ENCODE measurements around the gene FZD1.
A peak's percentile ranks its signal among the peaks of the same experiment; 100 is the strongest.

FZD1 gene

DNA sequence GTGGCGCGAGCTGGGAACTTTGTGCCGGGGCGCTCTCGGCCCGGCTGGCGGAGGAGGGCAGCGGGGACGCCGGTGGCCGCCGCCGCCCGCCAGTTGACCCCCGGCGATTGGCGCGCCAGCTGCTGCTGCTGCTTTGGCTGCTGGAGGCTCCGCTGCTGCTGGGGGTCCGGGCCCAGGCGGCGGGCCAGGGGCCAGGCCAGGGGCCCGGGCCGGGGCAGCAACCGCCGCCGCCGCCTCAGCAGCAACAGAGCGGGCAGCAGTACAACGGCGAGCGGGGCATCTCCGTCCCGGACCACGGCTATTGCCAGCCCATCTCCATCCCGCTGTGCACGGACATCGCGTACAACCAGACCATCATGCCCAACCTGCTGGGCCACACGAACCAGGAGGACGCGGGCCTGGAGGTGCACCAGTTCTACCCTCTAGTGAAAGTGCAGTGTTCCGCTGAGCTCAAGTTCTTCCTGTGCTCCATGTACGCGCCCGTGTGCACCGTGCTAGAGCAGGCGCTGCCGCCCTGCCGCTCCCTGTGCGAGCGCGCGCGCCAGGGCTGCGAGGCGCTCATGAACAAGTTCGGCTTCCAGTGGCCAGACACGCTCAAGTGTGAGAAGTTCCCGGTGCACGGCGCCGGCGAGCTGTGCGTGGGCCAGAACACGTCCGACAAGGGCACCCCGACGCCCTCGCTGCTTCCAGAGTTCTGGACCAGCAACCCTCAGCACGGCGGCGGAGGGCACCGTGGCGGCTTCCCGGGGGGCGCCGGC, 870 bp downstream of the FZD1 start:
- no peak for DNase-seq (ENCODE audit: low read depth in 2 of 2)

DNA sequence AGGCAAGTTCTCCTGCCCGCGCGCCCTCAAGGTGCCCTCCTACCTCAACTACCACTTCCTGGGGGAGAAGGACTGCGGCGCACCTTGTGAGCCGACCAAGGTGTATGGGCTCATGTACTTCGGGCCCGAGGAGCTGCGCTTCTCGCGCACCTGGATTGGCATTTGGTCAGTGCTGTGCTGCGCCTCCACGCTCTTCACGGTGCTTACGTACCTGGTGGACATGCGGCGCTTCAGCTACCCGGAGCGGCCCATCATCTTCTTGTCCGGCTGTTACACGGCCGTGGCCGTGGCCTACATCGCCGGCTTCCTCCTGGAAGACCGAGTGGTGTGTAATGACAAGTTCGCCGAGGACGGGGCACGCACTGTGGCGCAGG, 1.4 kb downstream of the FZD1 start:
- DNase-seq (ENCODE audit: low read depth in 2 of 2), result no peak

DNA sequence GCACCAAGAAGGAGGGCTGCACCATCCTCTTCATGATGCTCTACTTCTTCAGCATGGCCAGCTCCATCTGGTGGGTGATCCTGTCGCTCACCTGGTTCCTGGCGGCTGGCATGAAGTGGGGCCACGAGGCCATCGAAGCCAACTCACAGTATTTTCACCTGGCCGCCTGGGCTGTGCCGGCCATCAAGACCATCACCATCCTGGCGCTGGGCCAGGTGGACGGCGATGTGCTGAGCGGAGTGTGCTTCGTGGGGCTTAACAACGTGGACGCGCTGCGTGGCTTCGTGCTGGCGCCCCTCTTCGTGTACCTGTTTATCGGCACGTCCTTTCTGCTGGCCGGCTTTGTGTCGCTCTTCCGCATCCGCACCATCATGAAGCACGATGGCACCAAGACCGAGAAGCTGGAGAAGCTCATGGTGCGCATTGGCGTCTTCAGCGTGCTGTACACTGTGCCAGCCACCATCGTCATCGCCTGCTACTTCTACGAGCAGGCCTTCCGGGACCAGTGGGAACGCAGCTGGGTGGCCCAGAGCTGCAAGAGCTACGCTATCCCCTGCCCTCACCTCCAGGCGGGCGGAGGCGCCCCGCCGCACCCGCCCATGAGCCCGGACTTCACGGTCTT, 1.9 kb downstream of the FZD1 start:
- no peak for DNase-seq (ENCODE audit: low read depth in 2 of 2)

DNA sequence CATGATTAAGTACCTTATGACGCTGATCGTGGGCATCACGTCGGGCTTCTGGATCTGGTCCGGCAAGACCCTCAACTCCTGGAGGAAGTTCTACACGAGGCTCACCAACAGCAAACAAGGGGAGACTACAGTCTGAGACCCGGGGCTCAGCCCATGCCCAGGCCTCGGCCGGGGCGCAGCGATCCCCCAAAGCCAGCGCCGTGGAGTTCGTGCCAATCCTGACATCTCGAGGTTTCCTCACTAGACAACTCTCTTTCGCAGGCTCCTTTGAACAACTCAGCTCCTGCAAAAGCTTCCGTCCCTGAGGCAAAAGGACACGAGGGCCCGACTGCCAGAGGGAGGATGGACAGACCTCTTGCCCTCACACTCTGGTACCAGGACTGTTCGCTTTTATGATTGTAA, 2.5 kb downstream of the FZD1 start:
- no peak for DNase-seq (ENCODE audit: low read depth in 2 of 2)

DNA sequence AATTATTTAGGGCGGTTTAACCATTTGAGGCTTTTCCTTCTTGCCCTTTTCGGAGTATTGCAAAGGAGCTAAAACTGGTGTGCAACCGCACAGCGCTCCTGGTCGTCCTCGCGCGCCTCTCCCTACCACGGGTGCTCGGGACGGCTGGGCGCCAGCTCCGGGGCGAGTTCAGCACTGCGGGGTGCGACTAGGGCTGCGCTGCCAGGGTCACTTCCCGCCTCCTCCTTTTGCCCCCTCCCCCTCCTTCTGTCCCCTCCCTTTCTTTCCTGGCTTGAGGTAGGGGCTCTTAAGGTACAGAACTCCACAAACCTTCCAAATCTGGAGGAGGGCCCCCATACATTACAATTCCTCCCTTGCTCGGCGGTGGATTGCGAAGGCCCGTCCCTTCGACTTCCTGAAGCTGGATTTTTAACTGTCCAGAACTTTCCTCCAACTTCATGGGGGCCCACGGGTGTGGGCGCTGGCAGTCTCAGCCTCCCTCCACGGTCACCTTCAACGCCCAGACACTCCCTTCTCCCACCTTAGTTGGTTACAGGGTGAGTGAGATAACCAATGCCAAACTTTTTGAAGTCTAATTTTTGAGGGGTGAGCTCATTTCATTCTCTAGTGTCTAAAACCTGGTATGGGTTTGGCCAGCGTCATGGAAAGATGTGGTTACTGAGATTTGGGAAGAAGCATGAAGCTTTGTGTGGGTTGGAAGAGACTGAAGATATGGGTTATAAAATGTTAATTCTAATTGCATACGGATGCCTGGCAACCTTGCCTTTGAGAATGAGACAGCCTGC, 3.1 kb downstream of the FZD1 start:
- peak; percentile 59 to 61 for DNase-seq (ENCODE audit: low read depth in 2 of 2)

DNA sequence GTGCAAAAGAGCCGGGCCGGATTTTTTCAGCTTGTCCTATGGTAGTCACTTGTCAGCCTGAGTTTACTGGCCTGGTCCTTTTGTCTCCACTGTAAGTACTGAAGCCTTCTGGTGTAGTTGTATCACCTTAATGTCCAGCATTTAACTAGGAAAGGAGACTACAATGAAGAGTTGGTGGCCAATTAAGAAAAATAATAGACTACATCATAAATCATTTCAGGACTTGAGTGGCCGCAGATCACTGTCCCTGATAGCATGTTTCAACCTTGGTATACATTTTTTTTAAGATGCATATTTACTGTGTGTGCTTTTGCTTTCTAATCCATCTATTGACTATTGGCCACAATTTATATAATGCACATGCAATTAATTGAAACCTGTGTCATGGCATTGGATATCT, 6.1 kb downstream of the FZD1 start:
- no peak for DNase-seq (ENCODE audit: low read depth in 2 of 2)

DNA sequence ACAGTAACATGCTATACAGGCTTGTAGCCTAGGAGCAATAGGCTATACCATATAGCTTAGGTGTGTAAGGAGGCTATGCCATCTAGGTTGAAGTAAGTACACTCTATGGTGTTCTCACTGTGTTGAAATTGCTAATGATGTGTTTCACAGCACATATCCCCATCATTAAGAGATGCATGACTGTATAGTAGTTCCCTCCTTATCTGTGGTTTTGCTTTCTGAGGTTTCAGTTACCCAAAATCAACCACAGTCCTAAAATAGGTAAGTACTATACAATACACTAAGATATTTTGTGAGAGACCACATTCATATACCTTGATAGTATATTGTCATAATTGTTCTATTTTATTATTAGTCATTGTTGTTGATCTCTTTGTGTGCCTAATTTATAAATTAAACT, 12.7 kb downstream of the FZD1 start:
- no peak for DNase-seq (ENCODE audit: low read depth in 2 of 2)

DNA sequence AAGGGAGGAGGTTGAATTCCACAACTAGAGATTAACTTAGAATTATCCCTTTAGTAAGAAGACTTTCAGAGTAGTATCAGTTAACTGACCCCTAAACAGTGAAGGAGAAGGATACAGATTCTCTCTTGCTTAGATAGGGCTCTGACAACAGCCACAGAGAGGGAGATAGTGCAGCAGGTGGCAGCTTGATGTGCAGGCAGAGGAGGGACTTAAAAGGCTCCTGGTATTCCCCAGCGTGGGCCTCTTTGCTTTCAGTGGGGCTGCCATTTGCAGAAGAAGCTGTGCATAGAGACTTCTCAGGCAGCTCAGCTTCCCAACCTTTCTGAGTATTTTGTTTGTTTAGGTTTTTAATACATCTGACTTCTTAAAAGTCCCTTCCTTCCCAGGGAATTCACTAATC, 16.0 kb downstream of the FZD1 start:
- DNase-seq (ENCODE audit: low read depth in 2 of 2), result no peak

DNA sequence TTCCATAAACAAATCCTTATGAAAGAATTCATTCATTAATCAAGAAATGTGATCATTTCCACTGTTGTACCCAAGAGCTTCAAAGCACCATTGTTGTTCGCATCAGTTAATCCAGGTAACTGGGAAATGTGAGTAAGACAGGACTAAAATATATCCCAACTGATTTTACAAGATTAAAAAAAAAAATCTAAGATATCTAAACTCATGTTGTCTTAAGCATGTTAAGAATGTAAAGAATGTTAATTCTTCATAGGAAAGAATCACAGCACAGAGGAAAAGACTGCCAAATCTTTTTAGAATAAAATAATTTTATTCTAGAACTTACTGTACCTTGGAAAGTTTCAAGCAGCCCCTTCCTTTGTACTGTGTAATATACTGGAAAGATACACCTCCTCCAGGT, 16.4 kb downstream of the FZD1 start:
- DNase-seq (ENCODE audit: low read depth in 2 of 2), result no peak

DNA sequence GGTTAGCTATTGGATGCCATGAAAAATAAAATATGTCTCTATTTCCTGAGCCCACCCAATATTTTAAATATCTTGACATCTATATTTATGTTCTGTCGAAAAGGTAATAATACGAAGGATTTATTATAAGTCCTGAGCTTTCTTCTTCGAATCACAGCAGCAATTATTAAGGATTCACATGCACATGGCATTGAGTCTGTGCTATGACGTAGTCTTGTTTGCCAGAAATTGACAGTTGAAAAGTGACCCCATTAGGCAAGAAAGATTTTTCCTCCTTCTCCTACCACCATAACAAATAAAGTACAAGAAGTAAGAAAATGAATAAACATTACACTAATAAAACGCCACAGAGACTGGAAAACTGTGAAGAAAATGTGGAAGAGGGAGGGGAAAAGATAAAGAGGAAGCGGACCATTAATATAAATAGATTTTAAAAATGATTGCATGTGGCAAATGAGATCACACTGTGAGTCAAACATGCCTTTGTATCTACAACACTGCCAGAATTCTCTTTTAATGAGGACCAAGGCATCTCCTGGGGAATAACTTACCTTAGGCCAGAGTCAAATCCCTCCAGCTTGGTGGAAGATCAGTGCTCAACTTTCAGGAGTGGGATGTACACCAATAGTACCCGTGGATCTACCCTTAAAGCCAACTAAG, 21.6 kb downstream of the FZD1 start:
- DNase-seq (ENCODE audit: low read depth in 2 of 2), result peak in 1 of 2 experiments; percentile 29

DNA sequence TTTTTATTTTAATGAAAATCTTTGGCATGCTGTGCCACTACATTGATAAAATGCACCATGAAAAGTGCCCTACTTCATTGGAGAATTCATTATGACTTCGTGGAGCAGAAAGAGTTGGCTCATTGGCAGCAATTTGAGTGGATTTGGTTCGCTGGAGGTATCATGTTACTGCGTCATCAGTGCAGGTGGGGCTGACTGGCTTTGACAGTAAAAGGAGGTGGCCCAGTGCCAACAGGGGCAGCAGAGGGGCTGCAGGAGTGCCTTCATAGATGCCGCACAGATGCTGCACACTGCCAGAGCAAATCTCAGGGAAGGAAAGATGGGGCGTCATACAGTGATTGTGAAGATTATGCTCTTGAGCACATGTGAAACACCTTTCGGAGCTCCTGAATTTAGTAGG, 22.2 kb downstream of the FZD1 start:
- DNase-seq (ENCODE audit: low read depth in 2 of 2), result no peak

DNA sequence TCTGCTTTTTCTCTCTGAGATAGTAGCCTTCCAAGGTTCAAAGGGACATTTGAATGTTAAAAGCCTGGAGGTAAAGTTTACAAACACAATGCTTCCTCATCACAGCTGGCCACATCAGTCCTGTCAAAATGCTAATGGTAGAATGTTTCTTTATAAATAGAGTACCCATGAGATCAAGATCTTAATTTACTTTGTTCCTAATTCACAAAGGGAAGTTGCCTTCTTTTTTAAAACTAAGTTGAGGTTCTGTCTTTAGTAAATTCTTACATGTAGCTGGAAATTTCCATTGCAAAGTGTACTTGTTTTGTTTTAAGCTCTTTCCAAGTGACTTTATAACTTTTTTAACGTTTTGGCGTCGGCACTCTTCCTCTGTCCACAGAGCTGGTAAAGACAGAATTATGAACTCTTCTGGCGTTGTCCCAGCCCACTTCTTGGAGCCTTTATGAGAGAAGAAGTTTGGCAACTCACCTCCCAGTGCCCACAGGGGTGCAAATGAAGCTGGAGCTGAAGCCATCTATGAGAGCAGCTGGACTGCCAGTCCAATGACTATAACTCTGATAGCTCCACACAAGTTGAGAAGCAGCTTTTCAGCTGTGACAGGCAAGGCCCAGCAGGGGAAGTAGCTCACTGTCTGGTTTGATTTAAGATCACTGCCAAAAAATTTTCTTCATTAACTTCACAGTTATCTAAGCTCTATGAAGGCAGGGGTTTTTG, 23.3 kb downstream of the FZD1 start:
- no peak for DNase-seq (ENCODE audit: low read depth in 2 of 2)

DNA sequence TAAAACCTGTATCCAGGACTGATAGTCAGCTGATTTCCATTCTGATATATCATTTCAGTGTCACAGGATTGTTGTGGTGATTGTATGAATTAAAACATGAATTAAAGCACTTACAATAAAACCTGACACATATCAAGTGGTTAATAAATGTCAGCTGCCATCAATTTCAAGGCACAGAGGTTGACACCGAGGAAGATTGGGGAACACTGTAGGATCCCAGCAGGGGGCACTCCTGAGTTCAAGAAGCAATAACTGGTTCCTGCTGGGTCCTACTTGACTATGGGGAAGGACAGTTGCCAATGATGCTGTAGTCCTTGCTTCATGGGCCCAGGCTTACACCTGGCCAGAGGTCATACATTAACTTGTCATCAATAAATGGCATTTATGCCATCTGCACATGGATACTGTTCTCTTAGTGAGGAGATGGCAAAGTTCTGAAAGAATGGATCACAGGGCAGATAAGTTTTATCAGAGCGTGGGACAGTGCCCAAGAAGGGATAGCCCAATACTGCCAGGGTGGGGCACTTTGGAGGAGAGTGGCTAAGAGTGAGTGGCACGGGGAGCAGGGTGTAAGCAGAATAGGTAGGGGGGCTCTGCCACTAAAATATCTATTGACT, 24.1 kb downstream of the FZD1 start:
- no peak for DNase-seq (ENCODE audit: low read depth in 2 of 2)

DNA sequence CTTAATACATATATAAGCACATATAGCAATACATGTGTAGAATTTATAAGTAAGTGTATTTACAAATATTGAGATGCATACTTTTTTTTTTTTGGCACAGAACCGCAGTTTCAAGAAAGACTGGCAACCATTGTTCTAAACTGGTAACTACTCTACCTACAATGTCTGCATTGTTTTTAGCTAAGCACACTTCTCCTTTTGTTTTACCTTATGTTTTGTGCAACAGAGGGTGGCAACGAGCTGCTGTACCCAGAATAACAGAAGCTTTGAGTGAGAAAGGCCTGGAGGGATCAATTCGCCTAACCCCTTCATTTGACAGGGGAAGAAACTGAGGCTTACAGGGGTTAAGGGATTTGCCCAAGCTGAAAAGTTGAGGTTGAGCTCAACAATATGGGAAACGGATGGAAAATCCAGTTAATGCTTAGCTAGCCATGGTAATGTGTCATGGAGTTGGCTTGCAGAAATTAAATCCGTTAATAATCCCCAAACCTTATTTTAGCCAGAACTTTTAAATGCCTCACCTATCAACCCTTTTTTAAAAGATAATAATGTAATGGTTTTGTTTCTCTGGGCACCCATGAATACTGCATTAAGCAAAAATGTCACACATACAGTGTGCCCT, 25.5 kb downstream of the FZD1 start:
- no peak for DNase-seq (ENCODE audit: low read depth in 2 of 2)

DNA sequence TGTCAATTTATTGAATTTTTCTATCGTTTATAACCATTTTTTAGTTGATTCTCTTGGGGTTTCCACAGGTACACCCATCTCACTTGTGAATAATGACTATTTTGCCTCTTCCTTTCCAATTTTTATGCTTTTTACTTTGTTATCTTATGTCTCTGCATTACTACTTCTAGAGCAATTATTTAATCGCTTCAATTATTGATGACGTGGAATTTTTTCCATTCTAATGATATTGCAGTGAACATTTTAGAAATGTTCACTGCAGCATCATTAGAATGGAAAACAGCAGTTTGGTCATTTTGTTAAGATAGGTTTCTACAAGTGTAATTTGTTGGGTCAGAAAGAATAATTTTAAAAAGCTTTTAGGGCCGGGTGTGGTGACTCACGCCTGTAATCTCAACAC, 27.1 kb downstream of the FZD1 start:
- DNase-seq (ENCODE audit: low read depth in 2 of 2), result no peak

DNA sequence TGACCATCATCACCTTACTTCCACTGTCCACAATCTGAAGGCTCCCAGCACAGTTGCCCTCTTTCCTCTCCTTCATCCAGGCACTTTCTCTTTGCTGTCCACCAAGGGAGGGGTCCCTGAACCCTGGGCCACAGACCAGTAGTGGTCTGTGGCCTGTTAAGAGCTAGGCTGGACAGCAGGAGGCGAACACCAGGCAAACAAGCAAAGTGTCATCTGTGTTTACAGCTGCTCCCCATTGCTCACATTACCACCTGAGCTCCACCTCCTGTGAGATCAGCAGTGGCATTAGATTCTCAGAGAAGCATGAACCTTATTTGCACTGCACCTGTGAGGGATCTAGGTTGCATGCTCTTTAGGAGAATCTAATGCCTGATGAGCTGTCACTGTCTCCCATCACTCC, 27.7 kb downstream of the FZD1 start:
- DNase-seq (ENCODE audit: low read depth in 2 of 2), result no peak

DNA sequence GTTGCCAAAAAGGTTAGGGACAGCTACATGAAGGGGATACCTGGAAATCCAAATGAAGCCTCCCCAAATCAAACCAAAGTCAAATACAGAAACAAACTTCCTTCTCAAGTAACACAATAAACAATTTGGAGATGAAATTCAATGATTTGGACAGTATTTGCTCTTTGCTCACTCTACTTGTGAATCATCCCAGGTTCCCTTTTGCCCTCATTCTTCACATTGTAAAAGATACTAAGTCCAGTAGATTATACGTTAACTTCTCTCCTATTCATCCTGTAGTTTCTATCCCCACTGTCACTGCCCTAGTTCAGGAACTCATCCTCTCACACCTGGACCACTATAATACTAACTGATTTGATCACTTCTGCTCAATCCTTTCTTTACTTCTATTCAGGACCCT, 28.3 kb downstream of the FZD1 start:
- no peak for DNase-seq (ENCODE audit: low read depth in 2 of 2)

DNA sequence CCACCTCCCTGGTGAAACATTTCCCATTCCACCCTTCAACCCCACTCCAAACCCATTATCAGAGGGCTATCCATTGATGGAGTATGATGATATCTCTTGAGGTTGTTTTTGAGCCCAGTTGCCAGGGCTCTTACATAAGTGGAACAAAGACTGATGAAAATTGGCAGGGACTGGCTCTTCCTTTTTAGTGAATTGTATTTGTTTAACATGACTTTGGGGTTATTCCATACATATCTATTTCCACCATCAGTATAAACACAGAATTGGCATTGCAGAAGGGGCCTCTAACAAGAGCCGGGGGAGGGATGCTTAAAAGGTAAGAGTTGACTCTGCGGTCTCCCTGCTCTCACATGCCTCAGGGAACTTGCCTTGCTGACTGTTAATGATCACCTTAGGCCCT, 28.9 kb downstream of the FZD1 start:
- no peak for DNase-seq (ENCODE audit: low read depth in 2 of 2)

DNA sequence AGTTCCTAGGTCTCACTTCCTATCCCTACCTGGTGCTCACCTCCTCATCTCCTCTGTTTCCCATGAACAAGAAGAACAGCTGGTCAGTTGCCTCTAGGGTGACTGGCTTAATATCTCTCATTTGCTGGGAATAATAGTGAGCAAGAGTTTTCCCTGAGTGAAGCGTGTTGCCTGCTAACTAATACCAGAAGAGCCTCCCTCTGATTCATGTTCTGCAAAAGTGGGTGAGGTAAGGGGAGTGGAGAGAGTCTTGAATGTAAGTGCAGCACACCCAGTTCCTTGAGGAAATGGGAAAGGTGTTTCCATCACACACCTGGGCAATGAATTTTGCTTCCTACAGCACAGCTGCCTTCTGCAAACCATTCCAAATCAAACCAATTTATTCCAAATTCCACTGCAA, 29.6 kb downstream of the FZD1 start:
- no peak for DNase-seq (ENCODE audit: low read depth in 2 of 2)

DNA sequence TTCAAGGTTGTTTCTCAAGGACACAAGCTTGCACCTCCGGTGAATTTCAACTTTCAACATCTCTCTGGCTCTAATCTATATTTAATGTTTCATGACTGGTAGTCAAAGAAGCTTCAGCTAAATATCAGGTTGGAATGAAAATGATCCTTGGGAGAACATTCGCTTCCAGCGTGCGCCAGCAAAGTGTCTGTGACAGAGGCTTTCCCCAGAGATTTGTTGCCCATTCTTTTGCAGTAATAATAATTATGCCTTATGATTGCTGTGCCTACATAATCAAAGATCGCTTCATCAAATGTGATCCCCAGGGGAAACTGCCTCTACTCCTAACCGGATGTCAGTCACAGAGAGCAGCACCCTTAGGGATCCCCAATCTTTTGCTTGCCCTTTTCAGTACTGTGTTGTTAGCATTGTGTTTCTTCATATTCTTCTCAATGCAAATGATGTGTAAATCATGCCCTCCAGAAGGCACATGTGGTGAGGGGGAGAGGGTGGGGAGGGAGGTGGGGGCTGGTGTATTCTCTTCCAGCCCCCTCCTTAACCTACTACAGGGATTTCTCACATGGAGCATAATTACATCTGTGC, 30.5 kb downstream of the FZD1 start:
- DNase-seq (ENCODE audit: low read depth in 2 of 2), result no peak

DNA sequence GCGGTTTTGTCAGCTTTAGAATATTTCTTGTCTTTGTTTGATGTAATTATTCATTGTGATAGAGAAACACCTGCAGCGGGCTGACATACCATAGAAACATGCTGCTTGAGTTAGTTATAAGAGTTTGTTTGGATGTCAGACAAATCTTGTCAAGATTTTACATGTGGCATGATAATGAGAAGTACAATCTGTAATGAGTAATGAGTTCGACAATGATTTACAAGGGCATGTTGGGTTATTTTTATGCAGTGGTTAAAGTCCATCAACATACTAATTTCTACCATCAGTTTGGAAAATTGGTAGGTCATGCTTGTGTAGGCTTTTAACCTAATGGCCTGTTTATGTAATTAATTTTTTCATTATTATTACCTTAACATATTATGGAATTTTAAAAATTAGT, 31.3 kb downstream of the FZD1 start:
- DNase-seq (ENCODE audit: low read depth in 2 of 2), result no peak

All from fibroblast of skin of left biceps (primary cell).